HG03442 (cell line): ENCODE measurements around the gene CFAP99.

ENCODE experiments used
- ATAC-seq: cut with Tn5 transposase; IDR thresholded peaks from one replicate; pipeline ENCODE4 v1.9.1; 2021; ENCODE audit warnings: mild to moderate bottlenecking, moderate library complexity; ENCODE audit not compliant: unreplicated experiment

The CFAP99 gene

GRCh38 chr4:2390146-2390545, 28.6 kb upstream of the CFAP99 start:
- ATAC-seq: no peak

GRCh38 chr4:2390784-2391421, 27.9 kb upstream of the CFAP99 start:
- no peak for ATAC-seq

- peak; percentile 52 for ATAC-seq
These were observed 25.1 kb upstream of the CFAP99 start for GRCh38 chr4:2393353-2394270.

- no peak for ATAC-seq
These were observed 24.2 kb upstream of the CFAP99 start for GRCh38 chr4:2394528-2394927.

- ATAC-seq: no peak
These were observed 23.7 kb upstream of the CFAP99 start for GRCh38 chr4:2395038-2395437.

GRCh38 chr4:2395584-2395983, 23.2 kb upstream of the CFAP99 start:
- ATAC-seq: no peak

GRCh38 chr4:2396781-2397368, 21.9 kb upstream of the CFAP99 start:
- ATAC-seq: no peak

GRCh38 chr4:2397596-2398379, 21.0 kb upstream of the CFAP99 start:
- no peak for ATAC-seq

GRCh38 chr4:2399216-2399615, 19.5 kb upstream of the CFAP99 start:
- no peak for ATAC-seq

GRCh38 chr4:2399631-2400190, 19.0 kb upstream of the CFAP99 start:
- ATAC-seq: no peak

- ATAC-seq: no peak
These were observed 17.7 kb upstream of the CFAP99 start for GRCh38 chr4:2400841-2401609.

GRCh38 chr4:2401610-2401983, 17.2 kb upstream of the CFAP99 start:
- no peak for ATAC-seq

GRCh38 chr4:2402048-2402842, 16.5 kb upstream of the CFAP99 start:
- no peak for ATAC-seq

GRCh38 chr4:2402941-2403340, 15.8 kb upstream of the CFAP99 start:
- no peak for ATAC-seq

- no peak for ATAC-seq
These were observed 12.3 kb upstream of the CFAP99 start for GRCh38 chr4:2406406-2406805.

GRCh38 chr4:2406920-2407319, 11.8 kb upstream of the CFAP99 start:
- ATAC-seq: no peak

- ATAC-seq: no peak
These were observed 10.8 kb upstream of the CFAP99 start for GRCh38 chr4:2407991-2408342.

- no peak for ATAC-seq
These were observed 10.3 kb upstream of the CFAP99 start for GRCh38 chr4:2408401-2408958.

GRCh38 chr4:2408976-2409375, 9.8 kb upstream of the CFAP99 start:
- ATAC-seq: no peak
